ENCODE results near the gene ITGB5. TPM values are rescaled to one million over a fixed set of nuclear protein-coding genes. Genes with fewer than 3 reads are reported as not detected.

The ITGB5 gene
- total RNA-seq: 130 and 149 TPM in 2 replicates

GRCh38 chr3:124887177-124887931, at the start of gene ITGB5:
ITGB5 (minus strand) TSS chr3:124887365; CDS start chr3:124887000, 365 bp downstream.

GRCh38 chr3:124934577-124934976, 47.4 kb upstream of the ITGB5 start, which contains the start of gene MUC13:
MUC13 (minus strand) TSS chr3:124934751; CDS start chr3:124934712, 39 bp downstream.

GRCh38 chr3:124730129-124730940, 156.8 kb downstream of the ITGB5 start, which contains the start of gene UMPS:
UMPS (plus strand) TSS chr3:124730452; CDS start chr3:124730472, 20 bp downstream.

Small RNAs within 50 kb of the gene (small RNA-seq; reads per million reads assigned to genes)
- gene MIR544B: 8.9 reads per million, percentile 91 among the genes with 10 or more reads in this experiment

Other genes with a start within 250 kb of the ITGB5 start
- 44.9 and 45.3 TPM in 2 replicates for gene UMPS, start 156.9 kb downstream of the ITGB5 start, total RNA-seq
- under 0.01 TPM in 1 of 2 replicates, not detected in the other for gene MUC13, start 47.4 kb upstream of the ITGB5 start, total RNA-seq
- 77.9 and 80.6 TPM in 2 replicates for gene HEG1, start 168.6 kb upstream of the ITGB5 start, total RNA-seq